Lower leg skin (tissue), 3 donors: ENCODE measurements around the gene MKLN1.

Source experiments
- POLR2A ChIP-seq, 2 donors: fragments of 450-650 bp; IDR thresholded peaks; one replicate each; pipeline ENCODE4 v1.6.1; 2016 to 2017; ENCODE audit warnings: antibody characterized with exemption in 2 of 2, mild to moderate bottlenecking in 1 of 2, moderate library complexity in 1 of 2
- TF ChIP-seq, protein P1 (sequence below), 3 donors: fragments of 450-650 bp; IDR thresholded peaks; one replicate each; pipeline ENCODE4 v1.5.1; 2016; ENCODE audit warnings: antibody characterized with exemption in 3 of 3, mild to moderate bottlenecking in 3 of 3, moderate library complexity in 2 of 3

DNA sequence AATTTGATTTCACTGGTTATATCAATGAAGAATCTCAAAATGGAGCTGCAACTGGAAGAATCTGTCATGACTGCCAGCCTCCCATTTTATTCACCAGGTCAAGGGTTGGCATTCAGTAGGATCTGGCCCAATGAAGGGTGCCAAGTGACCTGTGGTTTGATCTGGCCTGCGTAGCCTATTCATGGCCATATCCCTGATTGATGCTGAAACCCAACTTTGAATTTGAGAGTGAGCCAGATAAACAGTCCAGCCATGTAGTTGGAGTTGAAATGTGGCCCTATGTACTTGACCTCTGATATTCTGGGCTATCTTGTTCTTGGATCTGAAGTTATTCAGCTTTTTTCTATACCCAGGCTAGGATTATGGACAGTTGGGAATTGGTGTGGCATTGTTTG is 1.5 kb downstream of the MKLN1 start:
- no peak for TF ChIP-seq POLR2A (IDR thresholded peaks at IDR 0.05)
- TF ChIP-seq, protein P1, sequence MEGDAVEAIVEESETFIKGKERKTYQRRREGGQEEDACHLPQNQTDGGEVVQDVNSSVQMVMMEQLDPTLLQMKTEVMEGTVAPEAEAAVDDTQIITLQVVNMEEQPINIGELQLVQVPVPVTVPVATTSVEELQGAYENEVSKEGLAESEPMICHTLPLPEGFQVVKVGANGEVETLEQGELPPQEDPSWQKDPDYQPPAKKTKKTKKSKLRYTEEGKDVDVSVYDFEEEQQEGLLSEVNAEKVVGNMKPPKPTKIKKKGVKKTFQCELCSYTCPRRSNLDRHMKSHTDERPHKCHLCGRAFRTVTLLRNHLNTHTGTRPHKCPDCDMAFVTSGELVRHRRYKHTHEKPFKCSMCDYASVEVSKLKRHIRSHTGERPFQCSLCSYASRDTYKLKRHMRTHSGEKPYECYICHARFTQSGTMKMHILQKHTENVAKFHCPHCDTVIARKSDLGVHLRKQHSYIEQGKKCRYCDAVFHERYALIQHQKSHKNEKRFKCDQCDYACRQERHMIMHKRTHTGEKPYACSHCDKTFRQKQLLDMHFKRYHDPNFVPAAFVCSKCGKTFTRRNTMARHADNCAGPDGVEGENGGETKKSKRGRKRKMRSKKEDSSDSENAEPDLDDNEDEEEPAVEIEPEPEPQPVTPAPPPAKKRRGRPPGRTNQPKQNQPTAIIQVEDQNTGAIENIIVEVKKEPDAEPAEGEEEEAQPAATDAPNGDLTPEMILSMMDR (IDR thresholded peaks at IDR 0.05) = no peak
